A673 (cell line): ENCODE data around the gene DRAM1.

Source experiments
- EZH2 ChIP-seq: fragments of 200-600 bp; sonication (generic); IDR thresholded peaks from 2 replicates; pipeline ENCODE4 v1.6.1; 2017; ENCODE audit warnings: borderline replicate concordance, low read depth, mild to moderate bottlenecking, mixed read lengths, antibody characterized with exemption, low read length; ENCODE audit not compliant: poor library complexity, severe bottlenecking
- TF ChIP-seq, protein P1 (sequence below): fragments of 300-800, 200-600 bp; sonication (generic); conservative IDR thresholded peaks from 2 replicates; pipeline ENCODE4 v1.5.1; 2017; ENCODE audit warnings: low read depth, mild to moderate bottlenecking, antibody characterized with exemption, low read length, moderate library complexity, mixed read lengths

GRCh38 chr12:101933866-101934514 lies 56.6 kb downstream of the DRAM1 start:
- TF ChIP-seq, protein P1, sequence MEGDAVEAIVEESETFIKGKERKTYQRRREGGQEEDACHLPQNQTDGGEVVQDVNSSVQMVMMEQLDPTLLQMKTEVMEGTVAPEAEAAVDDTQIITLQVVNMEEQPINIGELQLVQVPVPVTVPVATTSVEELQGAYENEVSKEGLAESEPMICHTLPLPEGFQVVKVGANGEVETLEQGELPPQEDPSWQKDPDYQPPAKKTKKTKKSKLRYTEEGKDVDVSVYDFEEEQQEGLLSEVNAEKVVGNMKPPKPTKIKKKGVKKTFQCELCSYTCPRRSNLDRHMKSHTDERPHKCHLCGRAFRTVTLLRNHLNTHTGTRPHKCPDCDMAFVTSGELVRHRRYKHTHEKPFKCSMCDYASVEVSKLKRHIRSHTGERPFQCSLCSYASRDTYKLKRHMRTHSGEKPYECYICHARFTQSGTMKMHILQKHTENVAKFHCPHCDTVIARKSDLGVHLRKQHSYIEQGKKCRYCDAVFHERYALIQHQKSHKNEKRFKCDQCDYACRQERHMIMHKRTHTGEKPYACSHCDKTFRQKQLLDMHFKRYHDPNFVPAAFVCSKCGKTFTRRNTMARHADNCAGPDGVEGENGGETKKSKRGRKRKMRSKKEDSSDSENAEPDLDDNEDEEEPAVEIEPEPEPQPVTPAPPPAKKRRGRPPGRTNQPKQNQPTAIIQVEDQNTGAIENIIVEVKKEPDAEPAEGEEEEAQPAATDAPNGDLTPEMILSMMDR: no peak
- no peak for TF ChIP-seq EZH2
